SK-N-SH (cell line): Measurements from ENCODE around the gene GALNT17.

Source experiments
- ELF1 ChIP-seq: IDR thresholded peaks from 2 replicates; pipeline ENCODE4 v1.4.0; 2012
- POLR2AphosphoS5 ChIP-seq: IDR thresholded peaks from 2 replicates; pipeline ENCODE4 v1.6.1; 2012; ENCODE audit warnings: low read depth, low read length
- YY1 ChIP-seq: IDR thresholded peaks from 2 replicates; pipeline ENCODE4 v1.4.0; 2012; ENCODE audit warnings: low read depth, mild to moderate bottlenecking
- TF ChIP-seq, protein P1 (sequence below): fragments of 200-600 bp; sonication (generic); IDR thresholded peaks from 2 replicates; pipeline ENCODE4 v1.6.1; 2017; ENCODE audit warnings: antibody characterized with exemption, mild to moderate bottlenecking, moderate library complexity

DNA sequence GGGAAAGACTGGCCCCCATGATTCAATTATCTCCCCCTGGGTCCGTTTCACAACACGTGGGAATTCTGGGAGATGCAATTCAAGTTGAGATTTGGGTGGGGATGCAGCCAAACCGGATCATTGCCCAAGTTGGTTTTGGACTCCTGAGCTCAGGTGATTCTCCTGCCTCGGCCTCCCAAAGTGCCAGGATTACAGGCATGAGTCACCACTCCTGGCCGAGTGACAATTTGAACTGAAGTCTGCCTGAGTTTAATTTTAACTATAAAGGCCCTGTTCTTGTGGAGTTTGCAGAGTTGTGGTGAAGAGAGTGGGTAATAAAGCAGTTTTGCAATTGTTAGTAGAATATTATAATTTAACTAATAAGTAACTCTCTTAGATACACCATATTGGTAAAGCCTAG is 78.3 kb downstream of the GALNT17 start:
- TF ChIP-seq YY1 (no peak), ELF1 (no peak), POLR2AphosphoS5 (no peak)
- TF ChIP-seq, protein P1, sequence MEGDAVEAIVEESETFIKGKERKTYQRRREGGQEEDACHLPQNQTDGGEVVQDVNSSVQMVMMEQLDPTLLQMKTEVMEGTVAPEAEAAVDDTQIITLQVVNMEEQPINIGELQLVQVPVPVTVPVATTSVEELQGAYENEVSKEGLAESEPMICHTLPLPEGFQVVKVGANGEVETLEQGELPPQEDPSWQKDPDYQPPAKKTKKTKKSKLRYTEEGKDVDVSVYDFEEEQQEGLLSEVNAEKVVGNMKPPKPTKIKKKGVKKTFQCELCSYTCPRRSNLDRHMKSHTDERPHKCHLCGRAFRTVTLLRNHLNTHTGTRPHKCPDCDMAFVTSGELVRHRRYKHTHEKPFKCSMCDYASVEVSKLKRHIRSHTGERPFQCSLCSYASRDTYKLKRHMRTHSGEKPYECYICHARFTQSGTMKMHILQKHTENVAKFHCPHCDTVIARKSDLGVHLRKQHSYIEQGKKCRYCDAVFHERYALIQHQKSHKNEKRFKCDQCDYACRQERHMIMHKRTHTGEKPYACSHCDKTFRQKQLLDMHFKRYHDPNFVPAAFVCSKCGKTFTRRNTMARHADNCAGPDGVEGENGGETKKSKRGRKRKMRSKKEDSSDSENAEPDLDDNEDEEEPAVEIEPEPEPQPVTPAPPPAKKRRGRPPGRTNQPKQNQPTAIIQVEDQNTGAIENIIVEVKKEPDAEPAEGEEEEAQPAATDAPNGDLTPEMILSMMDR = no peak
